H1 (cell line): ENCODE results near the gene RAMP2. TPM values are rescaled to one million over a fixed set of nuclear protein-coding genes. Genes with fewer than 3 reads are reported as not detected.

Source experiments
- CTBP2 ChIP-seq: IDR thresholded peaks from 2 replicates; pipeline ENCODE4 v1.7.0; 2011; ENCODE audit warnings: borderline replicate concordance, mild to moderate bottlenecking, moderate library complexity, mixed read lengths, low read length; ENCODE audit not compliant: insufficient read depth, insufficient read length
- FOSL1 ChIP-seq: IDR thresholded peaks from 2 replicates; pipeline ENCODE4 v1.6.1; 2011; ENCODE audit warnings: mild to moderate bottlenecking, low read depth, low read length, moderate library complexity; ENCODE audit not compliant: insufficient read depth
- PHF8 ChIP-seq: fragments of 200-600 bp; sonication (generic); conservative IDR thresholded peaks from 2 replicates; pipeline ENCODE4 v1.7.1; 2012; ENCODE audit warnings: low read depth, mild to moderate bottlenecking, inconsistent platforms, low read length, moderate library complexity
- TAF7 ChIP-seq: optimal IDR thresholded peaks from 2 replicates; pipeline ENCODE3; 2011; ENCODE audit warnings: low read depth, mild to moderate bottlenecking, inconsistent platforms, low read length, moderate library complexity, borderline replicate concordance
- polyA plus RNA-seq, 7 experiments: library from polyadenylated mRNA; depleted of rRNA in 3 of 7; stranded (reverse) in 5 of 7; unstranded in 2 of 7; fragments of >200 nt in 5 of 7; fragments of 200-250 nt in 2 of 7; gene quantifications; 1 replicate in 5 of 7; 2 replicates in 1 of 7; 4 replicates in 1 of 7; pipeline versions ENCODE4 v1.2.1 to v1.2.3, GENCODE V29; 2011 to 2013; ENCODE audit warnings: missing spikeins in 2 of 7, mixed read lengths in 2 of 7
- total RNA-seq: library from RNA; stranded (reverse); fragmentation: NEBNext Ultra II Directional; extraction: Animal tissue kit (Norgen Biotek cat#: 25700); gene quantifications from 2 replicates; pipeline ENCODE4 v1.2.1, GENCODE V29; 2021
- TF ChIP-seq, protein P1 (sequence below): IDR thresholded peaks from 2 replicates; pipeline ENCODE4 v1.6.1; 2011; ENCODE audit warnings: low read length, improper control_type of control experiment

RAMP2 gene
- total and polyA plus RNA-seq, 2 of the 8 experiments (the other 6 are each of a cell fraction or from before 2014, with no cell fraction given), result 13.4 to 41.7 TPM

DNA sequence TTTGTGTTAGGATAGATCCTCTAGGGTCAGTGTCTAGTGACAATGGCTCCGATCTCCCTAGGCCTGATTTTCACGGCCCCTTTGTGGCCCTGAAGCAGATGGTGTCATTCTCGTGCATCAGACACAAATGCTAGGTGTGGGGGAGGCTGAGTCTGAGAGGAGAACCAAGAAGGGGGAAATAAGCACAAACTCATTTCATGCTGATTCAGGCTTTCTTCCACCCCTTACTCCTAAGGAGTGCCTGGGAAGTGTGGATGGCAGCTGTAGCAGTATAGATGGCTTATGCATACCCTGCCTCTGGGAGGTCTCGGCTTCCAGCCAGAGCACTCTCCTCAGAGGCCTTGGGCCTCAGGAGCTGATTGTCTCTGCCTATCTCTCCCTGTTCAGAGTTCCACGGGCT, 17.5 kb downstream of the RAMP2 start (continued):
- TF ChIP-seq, protein P1, sequence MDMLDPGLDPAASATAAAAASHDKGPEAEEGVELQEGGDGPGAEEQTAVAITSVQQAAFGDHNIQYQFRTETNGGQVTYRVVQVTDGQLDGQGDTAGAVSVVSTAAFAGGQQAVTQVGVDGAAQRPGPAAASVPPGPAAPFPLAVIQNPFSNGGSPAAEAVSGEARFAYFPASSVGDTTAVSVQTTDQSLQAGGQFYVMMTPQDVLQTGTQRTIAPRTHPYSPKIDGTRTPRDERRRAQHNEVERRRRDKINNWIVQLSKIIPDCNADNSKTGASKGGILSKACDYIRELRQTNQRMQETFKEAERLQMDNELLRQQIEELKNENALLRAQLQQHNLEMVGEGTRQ, result no peak
- TF ChIP-seq CTBP2, result no peak
- no peak for TF ChIP-seq PHF8
- TF ChIP-seq TAF7, result no peak
- TF ChIP-seq FOSL1, result no peak
